IPS DF 4.7 (cell line): Measurements from ENCODE around the gene PIH1D1.
"Not testable (repeated sequence)": the region's sequence is repeated elsewhere in the genome, so short reads cannot be mapped to it uniquely, and the experiment has no call there.

Experiments
- DNase-seq: peaks from one replicate; pipeline ENCODE4 v3.0.0-alpha.2; 2013; ENCODE audit warnings: low spot score; ENCODE audit errors: extremely low read depth

The PIH1D1 gene

GRCh38 chr19:49481020-49481683 lies 29.5 kb upstream of the PIH1D1 start:
- no peak for DNase-seq

- no peak for DNase-seq
Measured at GRCh38 chr19:49479975-49480628, 28.5 kb upstream of the PIH1D1 start.

GRCh38 chr19:49475995-49476880 lies 24.6 kb upstream of the PIH1D1 start:
- DNase-seq, result no peak

- no peak for DNase-seq
Measured at GRCh38 chr19:49475191-49475917, 23.7 kb upstream of the PIH1D1 start.

- DNase-seq, result no peak
Measured at GRCh38 chr19:49474542-49474924, 22.9 kb upstream of the PIH1D1 start.

GRCh38 chr19:49473868-49474541 lies 22.4 kb upstream of the PIH1D1 start, which contains the start of gene FLT3LG:
Gene FLT3LG (plus strand): TSS chr19:49474215. CDS start chr19:49474640, 425 bp downstream.
- DNase-seq, result no peak

GRCh38 chr19:49473501-49473867 lies 21.9 kb upstream of the PIH1D1 start:
- DNase-seq, result not testable (repeated sequence)

GRCh38 chr19:49472936-49473335 lies 21.3 kb upstream of the PIH1D1 start:
- DNase-seq, result no peak

GRCh38 chr19:49470615-49470978 lies 19.0 kb upstream of the PIH1D1 start:
- DNase-seq, result no peak

GRCh38 chr19:49469828-49470614 lies 18.4 kb upstream of the PIH1D1 start:
- no peak for DNase-seq

GRCh38 chr19:49468746-49469447 lies 17.3 kb upstream of the PIH1D1 start:
- peak; percentile 82 for DNase-seq

GRCh38 chr19:49468199-49468598 lies 16.6 kb upstream of the PIH1D1 start:
- no peak for DNase-seq

GRCh38 chr19:49465371-49465770 lies 13.8 kb upstream of the PIH1D1 start:
- DNase-seq, result no peak

GRCh38 chr19:49463960-49464740 lies 12.5 kb upstream of the PIH1D1 start:
- DNase-seq, result no peak

GRCh38 chr19:49462492-49462891 lies 10.9 kb upstream of the PIH1D1 start:
- DNase-seq, result no peak

- DNase-seq, result no peak
Measured at GRCh38 chr19:49461656-49462055, 10.0 kb upstream of the PIH1D1 start.

- DNase-seq, result not testable (repeated sequence)
Measured at GRCh38 chr19:49461130-49461529, 9.5 kb upstream of the PIH1D1 start.

- no peak for DNase-seq
Measured at GRCh38 chr19:49459388-49459787, 7.8 kb upstream of the PIH1D1 start.

GRCh38 chr19:49458567-49458903 lies 6.9 kb upstream of the PIH1D1 start:
- no peak for DNase-seq
